Occipital lobe (tissue), 2 donors: ENCODE measurements around the gene IGHMBP2. TPM values are rescaled to one million over a fixed set of nuclear protein-coding genes. Genes with fewer than 3 reads are reported as not detected.

ENCODE experiments used
- DNase-seq: peaks from one replicate; lab custom pipeline; 2025; lab: John Stamatoyannopoulos, UW
- total RNA-seq: library from RNA; depleted of rRNA; stranded (reverse); fragments of >200 nt; gene quantifications from one replicate; pipeline ENCODE4 v1.2.3, GENCODE V29; 2014

Gene IGHMBP2
- total RNA-seq, 1 donor from 2014 or later: 8.1 TPM

DNA sequence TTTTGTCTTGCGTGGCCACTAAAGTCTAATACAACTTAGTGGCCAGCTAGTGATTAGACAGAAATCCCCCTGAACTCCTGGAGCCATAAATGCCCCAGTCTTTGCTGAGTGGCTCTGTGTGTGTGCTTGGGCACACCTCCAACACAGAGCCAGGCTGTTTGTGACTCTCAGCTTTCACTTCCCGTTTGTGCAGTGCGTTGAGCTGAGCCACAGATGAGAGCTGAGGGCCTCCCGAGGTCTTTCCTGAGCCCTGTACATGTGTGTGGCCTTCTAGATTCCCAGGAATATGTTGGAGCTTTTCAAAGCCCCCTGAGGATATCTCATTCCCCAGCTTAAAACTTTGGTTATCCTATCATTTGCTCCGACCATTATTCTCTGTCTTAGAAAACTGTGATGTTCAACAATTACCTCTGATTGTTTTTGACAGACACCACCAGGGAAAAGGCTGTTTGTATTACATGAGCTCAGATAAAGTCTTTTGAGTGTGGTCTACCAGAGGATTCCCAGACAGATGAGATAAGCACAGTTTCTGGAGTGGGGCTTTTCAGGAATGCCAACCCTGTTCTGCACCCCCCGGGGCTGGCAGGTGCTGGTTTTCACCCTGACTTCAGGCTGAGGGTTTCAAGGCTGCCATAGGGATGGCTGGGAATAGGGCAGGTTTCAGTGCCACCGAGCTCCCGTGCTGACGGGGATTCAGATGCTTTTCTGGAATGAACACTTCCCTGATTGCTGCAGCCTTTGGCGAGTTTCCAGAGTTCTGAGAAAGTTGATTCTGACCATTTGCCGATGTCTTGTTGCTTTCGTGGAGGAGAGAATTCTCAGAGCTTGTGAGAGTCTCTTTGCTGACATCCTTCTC, 23.8 kb downstream of the IGHMBP2 start:
- no peak for DNase-seq

DNA sequence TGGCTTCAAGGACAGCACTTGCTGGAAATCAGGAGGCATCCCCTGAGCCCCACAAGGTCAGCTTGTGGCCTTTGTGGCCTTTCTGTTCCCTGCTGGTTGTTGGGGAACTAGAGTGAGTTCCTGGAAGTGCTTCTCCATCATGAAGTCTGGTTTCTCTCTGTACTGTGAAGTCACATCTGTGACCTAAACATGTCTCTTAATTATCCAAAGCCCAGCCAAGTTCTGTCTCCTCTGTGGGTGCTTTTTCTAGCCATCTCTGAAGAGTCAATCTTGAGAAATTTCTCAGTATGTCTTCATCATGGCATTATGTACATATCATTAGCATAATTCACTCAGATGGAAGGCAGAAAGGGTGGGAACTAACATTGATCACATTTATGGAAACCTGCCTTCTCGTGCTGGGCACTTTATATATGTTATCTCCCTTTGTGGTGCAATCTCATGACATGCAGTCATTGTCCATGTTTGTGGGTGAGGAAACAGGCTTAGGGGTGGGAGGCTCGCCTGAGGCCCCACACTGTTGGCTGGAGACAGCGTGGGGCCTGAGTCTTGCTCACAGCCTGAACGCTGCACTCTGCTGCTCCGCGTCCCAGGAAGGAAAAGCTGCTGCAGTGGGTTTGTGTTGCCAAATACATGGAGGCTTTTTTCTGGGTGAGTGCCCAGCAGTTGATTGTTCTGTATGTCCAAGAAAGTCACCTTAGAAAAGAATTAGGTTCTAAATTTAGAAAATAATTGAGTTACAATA, 24.6 kb downstream of the IGHMBP2 start:
- no peak for DNase-seq

DNA sequence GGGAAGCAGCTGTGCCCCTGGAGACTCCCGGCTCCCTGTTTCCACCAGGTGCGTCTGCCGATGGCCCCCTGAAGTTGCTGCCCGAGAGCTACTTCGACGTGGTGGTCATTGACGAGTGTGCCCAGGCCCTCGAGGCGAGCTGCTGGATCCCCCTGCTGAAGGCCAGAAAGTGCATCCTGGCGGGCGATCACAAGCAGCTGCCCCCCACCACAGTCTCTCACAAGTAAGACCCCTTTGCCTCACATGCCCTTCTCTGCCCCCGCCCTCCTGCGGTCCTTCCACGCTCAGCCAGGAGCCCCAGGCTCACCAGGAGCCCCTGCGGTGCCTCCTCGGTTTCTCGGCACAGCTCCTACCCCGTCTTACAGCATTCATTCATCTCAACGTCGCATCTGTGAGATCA, 25.4 kb downstream of the IGHMBP2 start:
- no peak for DNase-seq

DNA sequence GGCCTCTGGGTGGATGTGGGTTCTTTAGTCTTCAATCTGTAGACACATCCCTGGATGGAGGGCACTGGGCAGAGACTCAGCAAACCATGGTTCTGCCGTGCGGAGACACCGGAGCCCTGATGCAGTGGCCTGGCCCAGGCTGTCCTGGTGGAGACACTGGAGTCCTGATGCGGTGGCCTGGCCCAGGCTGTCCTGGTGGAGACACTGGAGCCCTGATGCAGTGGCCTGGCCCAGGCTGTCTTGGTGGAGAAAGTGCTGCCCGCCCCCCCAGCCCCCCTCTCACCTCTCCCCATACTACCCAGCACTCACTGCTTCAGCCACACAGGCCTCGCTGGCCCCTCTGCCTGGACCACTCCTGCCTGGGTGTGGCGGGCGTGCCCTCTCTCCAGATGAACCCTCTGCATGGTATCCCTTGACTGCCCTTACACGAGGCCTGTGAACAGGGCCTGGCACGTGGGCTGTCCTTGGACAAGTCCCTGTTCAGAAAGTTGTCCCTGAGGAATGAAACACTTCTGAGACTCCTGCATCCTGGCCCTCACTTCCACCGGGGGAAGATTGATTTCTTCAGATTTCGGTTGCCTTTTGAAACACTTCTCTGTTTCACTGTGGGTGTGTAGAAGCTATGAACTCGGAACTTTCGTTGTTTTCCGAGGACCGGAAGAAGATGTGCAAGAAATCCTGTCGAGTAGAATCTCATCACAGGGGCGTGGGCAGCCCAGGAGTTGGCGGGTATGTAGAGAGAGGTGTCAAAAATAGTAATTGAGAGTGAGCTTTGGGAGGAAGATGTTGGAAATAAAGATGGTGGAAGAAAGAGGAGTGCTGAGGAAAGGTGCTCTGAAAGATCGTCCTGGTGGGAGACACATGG, 26.2 kb downstream of the IGHMBP2 start:
- no peak for DNase-seq

DNA sequence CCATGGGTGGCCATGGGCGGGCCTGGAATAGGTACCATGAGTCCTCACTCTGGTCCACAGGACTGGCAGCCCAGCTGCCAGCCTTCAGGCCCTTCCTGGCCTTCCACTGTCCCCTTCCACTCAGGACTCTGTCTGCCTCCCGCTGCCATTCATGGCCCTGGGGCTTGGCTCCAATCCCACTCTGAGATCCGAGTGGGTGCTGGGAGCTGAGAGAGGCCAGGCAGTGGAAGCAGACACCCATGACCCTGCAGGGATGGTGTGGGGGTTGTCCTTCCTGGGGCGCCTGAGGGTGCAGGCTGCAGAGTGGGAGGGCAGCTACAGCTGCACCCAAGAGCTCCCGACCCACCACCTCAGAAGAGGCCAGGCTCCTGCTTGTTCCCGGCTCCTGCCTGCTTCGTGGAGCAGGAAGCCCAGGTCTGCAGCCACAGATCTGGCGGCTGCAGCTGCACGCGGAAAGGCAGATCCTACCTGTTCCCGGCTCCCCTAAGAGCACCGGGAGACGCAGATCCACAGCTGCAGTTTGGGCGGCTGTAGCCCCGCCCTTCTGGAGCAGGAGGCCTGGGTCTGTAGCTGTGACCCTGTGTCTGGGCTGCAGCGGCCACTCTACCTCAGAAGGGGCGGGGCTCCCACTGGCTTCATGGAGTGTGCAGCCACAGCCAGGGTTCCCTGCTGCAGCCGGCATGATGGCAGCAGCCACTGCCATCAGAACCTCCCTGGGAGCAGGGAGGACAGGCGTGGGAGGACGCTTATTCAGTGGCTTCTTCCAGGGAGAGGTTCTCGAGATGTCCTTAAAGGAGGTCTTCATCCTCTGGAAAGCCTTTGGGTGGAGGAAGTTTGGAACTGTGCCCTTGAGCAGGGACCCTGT, 27.5 kb downstream of the IGHMBP2 start:
- DNase-seq: no peak

DNA sequence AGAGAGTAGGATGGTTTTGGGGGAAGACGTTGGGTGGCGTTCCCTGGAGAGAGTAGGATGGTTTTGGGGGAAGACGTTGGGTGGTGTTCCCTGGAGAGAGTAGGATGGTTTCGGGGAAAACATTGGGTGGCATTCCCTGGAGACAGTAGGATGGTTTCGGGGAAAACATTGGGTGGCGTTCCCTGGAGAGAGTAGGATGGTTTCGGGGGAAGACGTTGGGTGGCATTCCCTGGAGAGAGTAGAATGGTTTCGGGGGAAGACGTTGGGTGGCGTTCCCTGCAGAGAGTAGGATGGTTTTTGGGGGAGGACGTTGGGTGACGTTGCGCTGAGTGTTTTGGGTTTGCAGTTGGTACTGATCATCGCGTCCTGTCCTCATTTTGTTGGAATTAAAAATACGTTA, 28.2 kb downstream of the IGHMBP2 start:
- no peak for DNase-seq

DNA sequence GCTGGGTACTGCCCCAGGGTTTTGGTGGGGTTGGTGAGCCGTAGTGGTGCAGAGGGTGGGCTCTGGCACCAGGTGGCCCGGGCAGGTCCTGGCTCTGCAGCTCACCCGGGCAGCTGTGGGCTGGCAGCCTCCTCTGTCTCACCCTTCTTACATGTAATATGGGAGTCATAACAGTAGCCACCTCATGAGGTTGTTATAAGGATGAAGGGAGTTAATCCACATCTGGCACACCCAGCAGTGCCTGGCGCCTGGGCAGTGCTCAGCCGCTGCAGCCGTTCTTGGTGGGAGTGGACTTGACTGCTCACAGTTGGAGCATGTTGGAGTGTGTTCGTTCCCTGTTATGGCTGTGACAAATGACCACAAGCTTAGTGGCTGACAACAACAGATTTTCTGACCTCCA, 28.7 kb downstream of the IGHMBP2 start:
- DNase-seq: no peak

DNA sequence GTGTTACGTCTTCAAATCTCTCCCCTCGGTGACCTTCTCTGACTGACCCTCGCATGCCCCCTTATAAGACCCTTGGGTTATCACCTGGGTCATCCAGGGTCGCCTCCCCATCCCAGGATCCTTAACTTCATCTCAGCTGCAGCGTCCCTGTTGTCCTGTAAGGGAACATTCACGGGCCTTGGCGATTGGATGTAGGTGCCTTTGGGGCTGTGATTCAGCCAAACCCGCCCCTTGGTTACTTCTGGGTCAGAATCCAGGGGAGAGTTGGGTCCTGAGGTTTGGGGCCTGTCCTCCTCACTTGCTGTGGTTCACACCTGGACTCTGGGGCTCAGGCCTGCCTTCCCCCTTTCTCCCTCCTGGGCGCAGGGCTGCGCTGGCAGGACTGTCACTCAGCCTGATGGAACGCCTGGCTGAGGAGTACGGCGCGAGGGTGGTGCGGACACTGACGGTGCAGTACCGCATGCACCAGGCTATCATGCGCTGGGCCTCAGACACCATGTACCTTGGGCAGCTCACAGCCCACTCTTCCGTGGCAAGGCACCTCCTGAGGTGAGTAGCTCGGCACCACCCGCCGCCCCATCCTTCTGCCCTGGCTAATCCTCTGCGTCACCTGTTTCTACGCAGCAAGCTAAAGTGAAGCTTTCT, 29.4 kb downstream of the IGHMBP2 start:
- DNase-seq: no peak

DNA sequence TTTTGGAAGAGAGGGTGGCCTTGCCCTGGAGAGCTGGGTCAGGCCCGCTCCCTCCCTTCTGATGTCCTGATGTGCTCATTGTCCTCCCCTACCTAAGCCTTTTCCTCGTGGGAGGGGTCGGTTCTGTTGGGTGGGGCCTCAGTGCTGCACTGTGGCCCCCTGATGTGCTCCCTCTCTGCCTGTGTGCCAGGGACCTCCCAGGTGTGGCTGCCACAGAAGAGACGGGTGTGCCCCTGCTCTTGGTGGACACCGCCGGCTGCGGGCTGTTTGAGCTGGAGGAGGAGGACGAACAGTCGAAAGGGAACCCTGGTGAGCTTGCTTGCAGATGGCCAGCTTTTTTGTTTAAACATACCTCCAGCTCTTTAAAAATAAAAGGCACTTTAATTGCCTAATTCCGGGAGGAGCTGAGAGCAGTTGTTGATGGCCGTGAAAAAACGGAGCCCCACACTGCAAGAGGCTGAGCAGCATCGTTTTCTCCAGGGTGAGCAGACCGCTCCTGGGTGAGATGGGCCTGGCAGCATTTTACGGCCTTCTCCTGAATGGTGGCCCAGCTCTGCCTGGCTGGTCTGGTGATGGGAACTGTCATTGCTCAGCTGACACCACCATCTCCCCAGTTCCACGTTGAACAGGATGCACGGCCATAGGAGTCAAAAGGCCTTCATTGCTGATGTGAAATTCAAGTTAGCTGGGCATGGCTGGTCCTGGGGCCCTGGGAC, 30.1 kb downstream of the IGHMBP2 start:
- no peak for DNase-seq

DNA sequence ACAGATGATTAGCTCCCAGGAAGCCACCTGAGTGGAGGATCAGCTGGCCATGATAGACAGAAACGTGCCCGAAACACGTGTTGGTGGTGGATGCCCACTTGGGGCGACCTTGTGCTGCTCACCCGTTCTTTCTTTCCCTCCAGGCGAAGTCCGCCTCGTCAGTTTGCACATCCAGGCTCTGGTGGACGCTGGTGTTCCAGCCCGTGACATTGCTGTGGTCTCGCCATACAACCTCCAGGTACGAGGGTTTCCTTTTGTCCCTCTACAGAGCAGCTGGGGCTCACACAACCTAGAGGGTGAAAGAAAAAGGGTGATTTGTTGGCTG, 30.6 kb downstream of the IGHMBP2 start:
- no peak for DNase-seq

DNA sequence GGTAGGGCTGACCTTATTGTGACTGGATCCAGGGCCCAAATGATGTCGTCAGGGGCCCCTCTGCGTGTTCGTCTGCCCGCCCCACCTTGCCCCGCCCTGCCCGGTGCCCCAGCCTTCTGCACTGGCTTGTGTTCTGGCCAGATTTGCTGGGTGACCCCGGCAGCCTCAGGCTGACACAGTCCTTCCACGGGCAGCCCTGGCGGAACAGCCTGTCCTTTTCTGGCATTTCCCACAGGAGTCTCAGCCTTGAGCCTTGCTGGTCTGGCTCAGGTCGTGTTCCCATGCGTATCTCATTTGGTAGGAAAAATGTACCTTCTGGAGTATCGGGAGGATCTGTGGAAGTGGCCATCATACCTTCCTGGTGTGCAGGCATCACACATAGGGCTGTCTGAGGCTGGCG, 31.0 kb downstream of the IGHMBP2 start:
- no peak for DNase-seq

DNA sequence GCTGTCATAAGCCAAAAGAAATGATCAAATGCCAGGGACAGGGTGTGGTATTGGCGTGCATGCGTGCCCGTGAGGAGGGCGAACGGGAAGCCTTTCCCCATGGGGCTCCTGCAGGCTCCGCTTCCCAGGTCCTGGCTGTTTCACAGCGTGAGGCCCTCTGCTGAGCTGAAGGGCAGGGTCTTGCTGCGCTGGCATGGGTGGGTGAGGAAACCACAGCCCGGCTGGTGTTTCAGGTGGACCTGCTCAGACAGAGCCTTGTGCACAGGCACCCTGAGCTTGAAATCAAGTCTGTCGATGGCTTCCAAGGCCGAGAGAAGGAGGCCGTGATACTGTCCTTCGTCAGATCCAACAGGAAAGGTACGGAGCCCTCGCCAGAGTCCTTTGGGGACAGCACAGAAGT, 31.4 kb downstream of the IGHMBP2 start:
- DNase-seq: no peak

DNA sequence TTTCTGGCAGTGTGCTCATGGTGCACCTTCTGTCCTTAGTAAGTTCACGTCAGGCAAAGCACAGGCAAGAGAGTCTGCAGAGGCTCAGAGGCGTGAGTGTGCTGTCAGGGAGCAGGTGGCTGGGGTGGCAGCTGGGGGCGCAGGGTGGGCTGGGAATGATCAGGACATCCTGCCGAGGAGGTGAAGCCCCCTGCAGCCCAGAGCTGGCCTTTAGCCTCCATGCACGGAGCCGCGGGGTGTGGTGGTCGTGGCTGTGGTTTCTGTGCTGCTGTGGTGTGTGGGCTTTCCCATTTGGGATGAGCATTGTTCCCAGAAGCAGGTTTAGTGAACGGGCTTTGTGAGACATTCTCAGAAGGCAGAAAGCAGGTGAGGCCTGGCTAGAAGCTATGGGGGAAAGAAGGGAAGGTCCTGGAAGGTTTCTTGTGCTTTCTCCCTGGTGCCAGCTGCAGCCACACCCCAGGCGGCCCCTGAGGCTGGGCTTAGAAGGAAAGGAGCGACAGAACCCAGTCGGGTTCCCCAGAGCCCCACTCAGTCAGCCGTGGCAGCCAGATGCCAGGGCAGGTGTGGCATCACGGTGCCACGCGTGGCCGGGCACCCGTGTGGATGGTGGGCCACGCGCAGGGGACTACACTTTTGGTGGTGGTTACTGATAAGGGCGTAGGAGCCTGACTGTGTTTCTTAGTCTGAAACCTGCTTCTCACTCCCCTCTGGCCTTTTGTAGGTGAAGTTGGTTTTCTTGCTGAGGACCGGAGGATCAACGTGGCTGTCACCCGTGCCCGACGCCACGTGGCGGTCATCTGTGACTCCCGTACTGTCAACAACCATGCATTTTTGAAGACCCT, 32.0 kb downstream of the IGHMBP2 start:
- no peak for DNase-seq

DNA sequence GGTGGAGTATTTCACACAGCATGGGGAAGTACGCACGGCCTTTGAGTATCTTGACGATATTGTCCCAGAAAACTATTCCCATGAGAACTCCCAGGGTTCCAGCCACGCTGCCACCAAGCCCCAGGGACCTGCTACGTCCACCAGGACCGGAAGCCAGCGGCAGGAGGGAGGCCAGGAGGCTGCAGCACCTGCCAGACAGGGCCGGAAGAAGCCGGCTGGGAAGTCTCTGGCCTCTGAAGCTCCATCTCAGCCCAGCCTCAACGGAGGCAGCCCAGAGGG, 32.6 kb downstream of the IGHMBP2 start:
- DNase-seq: no peak

DNA sequence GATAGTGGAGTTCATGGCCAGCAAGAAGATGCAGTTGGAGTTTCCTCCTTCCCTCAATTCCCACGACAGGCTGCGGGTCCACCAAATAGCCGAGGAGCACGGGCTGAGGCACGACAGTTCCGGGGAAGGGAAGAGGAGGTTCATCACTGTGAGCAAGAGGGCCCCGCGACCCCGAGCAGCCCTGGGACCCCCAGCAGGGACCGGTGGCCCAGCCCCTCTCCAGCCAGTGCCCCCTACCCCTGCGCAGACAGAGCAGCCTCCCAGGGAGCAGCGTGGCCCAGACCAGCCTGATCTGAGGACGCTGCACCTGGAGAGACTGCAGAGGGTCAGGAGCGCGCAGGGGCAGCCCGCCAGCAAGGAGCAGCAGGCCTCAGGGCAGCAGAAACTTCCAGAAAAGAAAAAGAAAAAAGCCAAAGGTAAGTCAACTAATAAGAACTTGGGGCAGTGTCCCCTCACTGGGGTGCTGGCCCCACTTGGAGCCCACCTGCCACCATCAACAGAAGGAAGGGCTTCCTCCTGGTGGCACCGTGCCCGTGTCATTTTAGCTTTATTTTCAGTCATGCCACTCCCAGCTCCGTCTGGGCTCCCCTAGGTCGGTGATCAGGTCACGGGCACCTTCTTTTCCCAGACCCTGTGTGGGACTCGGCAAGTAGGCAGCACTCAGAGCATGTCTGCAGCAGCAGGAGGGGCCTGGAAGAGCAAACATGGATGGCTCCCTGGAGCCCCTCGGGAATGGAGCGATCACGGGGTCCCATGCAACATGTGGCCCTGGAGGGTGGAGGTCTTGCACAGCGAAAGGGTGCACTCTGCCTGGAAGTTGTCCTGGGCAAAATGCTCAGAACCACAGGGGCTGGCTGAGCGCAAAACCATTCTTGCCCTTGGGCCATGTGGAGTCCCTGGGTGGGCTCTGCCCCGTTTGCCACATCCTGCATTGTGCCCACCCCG, 33.3 kb downstream of the IGHMBP2 start:
- no peak for DNase-seq

DNA sequence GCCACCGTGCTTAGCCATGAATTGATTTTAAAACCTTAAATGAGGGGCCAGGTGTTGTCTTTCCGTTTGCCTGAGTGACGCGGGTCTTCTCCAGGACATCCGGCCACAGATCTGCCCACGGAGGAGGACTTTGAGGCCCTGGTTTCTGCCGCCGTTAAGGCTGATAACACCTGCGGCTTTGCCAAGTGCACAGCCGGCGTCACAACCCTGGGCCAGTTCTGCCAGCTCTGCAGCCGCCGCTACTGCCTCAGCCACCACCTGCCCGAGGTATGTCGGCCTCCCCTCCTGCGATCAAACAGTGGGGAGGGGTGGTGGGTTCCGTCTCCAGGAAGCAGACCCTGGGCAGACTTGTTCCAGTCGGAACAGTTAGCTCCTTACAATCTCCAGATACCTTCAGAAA, 34.4 kb downstream of the IGHMBP2 start:
- no peak for DNase-seq

DNA sequence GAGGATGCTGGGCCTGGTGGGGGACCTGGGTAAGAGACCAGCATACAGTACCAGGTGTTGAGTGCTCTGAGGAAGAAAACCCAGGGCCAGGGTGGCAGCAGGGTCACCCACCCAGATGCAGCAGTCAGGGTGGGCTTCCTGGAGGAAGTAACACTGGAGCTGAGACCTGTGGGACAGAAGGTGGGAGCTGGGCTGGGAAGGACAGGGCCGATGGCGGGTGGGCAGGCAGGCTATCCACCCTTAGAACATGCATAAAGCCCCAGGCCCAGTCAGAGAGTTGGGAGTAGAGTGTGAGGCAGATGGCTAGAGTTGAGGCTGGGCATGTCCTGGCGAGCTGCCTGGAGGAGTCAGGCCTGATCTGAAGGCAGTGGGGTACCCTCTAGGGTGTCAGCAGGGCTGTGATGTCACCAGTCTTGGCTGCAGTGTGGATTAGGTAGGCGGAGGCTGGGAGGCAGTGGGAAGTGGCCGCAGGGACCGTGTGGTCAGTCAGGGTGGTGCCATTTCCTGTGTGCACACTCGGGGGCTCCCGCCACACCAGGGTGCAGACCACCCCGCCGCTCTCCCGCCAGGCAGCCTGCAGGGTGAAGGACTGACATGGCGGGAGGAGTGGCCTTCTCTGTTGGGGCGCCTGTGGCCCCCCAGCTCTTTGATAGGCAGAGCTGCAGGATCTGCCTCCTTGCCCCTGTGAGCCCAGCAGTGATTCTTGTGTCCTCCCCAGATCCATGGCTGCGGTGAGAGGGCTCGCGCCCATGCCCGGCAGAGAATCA, 35.3 kb downstream of the IGHMBP2 start:
- DNase-seq: no peak
